ENCODE measurements around the gene DYSF. TPM values are rescaled to one million over a fixed set of nuclear protein-coding genes. Genes with fewer than 3 reads are reported as not detected.

DYSF gene
- total RNA-seq, 1 donor: 0.18 TPM

DNA sequence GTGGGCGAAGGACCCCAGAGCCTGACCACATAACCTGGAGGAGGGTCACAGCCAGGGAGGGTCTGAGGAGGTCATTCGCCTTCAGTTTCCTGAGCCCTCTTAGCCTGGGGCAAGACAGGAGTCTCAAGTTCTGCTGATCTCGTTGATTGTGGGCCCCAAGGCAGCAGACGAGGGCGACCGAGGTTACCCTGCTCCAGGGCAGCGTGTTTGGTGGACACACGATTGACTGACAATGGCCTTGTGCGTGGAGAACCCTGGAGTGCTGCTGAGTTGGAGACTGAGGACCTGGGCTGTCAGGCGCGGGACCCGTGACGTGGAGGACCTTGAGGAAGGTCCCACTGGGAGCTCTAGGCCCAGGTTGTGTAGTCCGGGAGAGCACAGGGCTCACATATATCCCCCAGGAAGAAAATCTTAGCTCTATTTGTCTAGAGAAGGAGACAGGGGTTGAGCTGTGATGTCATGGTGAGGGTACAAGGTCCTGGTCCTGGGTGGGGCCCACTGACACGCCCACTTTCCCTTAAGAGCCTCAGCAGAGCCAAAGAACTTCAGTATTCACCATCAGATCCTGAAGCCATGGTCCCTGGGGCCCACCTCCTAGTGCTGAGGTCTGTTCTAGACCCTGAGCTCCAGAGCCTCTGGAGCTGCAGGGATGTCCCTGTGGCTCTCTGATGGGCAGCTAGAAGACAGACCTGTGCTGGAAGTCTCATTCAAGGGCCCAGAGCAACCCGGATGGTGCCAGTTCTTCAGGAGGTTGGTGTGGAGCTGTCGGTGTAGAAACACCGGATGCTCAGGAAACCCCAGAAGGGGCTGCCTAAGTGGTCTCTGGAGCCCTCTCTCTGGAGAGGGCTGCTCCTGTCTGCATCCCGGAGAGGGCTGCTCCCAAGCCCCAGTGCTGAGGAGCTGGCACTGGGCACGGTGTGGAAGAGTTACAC lies 53.1 kb downstream of the DYSF start:
- no peak overlapping the region for H3K4me3 ChIP-seq (ENCODE audit: low read depth, low read length)
- no peak for TF ChIP-seq CTCF (IDR thresholded peaks at IDR 0.05; ENCODE audit: insufficient read depth, low read length)
- no peak for DNase-seq (ENCODE audit: low read depth)

DNA sequence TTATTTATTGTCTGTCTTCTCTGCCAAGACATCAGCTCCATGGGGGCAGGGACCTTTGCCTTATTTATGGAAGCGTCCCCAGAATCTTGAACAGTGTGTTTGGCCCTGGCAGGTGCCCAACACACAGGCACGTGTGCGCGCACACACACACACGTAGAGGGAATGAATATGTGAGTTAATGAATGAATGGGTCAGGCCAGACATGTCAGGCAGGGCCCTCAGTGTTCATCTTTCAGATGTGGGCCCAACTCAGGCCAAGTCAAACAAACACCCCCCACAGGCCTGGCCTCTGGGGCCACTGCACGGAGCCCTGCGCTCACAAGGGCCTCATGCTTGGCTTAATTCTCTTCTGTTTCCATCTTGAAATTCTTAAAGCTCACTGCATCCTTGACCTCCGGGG lies 54.1 kb downstream of the DYSF start:
- no peak for TF ChIP-seq CTCF (IDR thresholded peaks at IDR 0.05; ENCODE audit: insufficient read depth, low read length)
- no peak overlapping the region for H3K4me3 ChIP-seq (ENCODE audit: low read depth, low read length)
- DNase-seq (ENCODE audit: low read depth): no peak

- H3K4me3 ChIP-seq (ENCODE audit: low read depth, low read length): no peak overlapping the region
- peak; percentile 95 for TF ChIP-seq CTCF (IDR thresholded peaks at IDR 0.05; ENCODE audit: insufficient read depth, low read length)
- DNase-seq (ENCODE audit: low read depth): peak; percentile 64
Measured at GRCh38 chr2:71510196-71510807, 56.9 kb downstream of the DYSF start.

DNA sequence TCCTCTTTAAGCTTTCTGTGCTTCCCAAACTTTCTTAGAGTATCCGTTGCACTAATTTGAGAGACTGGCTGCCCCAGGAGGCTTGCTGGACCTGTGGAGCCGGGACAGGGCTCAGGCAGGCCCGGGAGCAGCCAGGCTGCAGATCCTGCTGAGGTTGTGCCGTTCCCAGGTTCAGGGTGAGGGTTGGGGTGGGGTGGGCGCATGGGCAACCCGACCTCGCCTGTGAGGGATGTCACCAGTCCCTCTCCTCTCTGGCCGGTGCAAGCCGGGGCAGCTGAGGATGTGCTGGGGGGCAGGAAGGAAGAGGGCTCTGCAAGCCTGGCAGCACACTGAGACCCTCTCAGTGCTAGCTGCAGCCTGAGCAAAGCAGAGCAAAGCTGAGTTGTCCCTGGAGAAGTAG lies 57.6 kb downstream of the DYSF start:
- H3K4me3 ChIP-seq (ENCODE audit: low read depth, low read length): no peak overlapping the region
- no peak for TF ChIP-seq CTCF (IDR thresholded peaks at IDR 0.05; ENCODE audit: insufficient read depth, low read length)

GRCh38 chr2:71511776-71512175 lies 58.4 kb downstream of the DYSF start:
- no peak for DNase-seq (ENCODE audit: low read depth)
- H3K4me3 ChIP-seq (ENCODE audit: low read depth, low read length): no peak overlapping the region
- no peak for TF ChIP-seq CTCF (IDR thresholded peaks at IDR 0.05; ENCODE audit: insufficient read depth, low read length)

More for the DNA sequence above, 57.6 kb downstream of the DYSF start:
- no peak for DNase-seq (ENCODE audit: low read depth)

GRCh38 chr2:71512386-71512785 lies 59.0 kb downstream of the DYSF start:
- H3K4me3 ChIP-seq (ENCODE audit: low read depth, low read length): no peak overlapping the region
- no peak for DNase-seq (ENCODE audit: low read depth)
- no peak for TF ChIP-seq CTCF (IDR thresholded peaks at IDR 0.05; ENCODE audit: insufficient read depth, low read length)

Data from fibroblast of the aortic adventitia (primary cell).